Gastroesophageal sphincter (tissue), 3 donors: ENCODE measurements around the gene RNF181.

Experiments used
- POLR2A ChIP-seq, 2 donors: fragments of 450-650 bp; IDR thresholded peaks; one replicate each; pipeline ENCODE4 v1.6.1; 2017; ENCODE audit warnings: antibody characterized with exemption in 2 of 2, mild to moderate bottlenecking in 2 of 2, moderate library complexity in 1 of 2
- TF ChIP-seq, protein P1 (sequence below), 4 experiments: fragments of 200-600 bp in 2 of 4; fragments of 450-650 bp in 2 of 4; sonication (generic) in 1 of 4; IDR thresholded peaks; one replicate each; pipeline ENCODE4 v1.5.1; 2017 to 2019; ENCODE audit warnings: antibody characterized with exemption in 4 of 4, mild to moderate bottlenecking in 2 of 4, moderate library complexity in 2 of 4

GRCh38 chr2:85547089-85547858, 48.3 kb upstream of the RNF181 start:
- TF ChIP-seq, protein P1, sequence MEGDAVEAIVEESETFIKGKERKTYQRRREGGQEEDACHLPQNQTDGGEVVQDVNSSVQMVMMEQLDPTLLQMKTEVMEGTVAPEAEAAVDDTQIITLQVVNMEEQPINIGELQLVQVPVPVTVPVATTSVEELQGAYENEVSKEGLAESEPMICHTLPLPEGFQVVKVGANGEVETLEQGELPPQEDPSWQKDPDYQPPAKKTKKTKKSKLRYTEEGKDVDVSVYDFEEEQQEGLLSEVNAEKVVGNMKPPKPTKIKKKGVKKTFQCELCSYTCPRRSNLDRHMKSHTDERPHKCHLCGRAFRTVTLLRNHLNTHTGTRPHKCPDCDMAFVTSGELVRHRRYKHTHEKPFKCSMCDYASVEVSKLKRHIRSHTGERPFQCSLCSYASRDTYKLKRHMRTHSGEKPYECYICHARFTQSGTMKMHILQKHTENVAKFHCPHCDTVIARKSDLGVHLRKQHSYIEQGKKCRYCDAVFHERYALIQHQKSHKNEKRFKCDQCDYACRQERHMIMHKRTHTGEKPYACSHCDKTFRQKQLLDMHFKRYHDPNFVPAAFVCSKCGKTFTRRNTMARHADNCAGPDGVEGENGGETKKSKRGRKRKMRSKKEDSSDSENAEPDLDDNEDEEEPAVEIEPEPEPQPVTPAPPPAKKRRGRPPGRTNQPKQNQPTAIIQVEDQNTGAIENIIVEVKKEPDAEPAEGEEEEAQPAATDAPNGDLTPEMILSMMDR (IDR thresholded peaks at IDR 0.05): no peak
- no peak for TF ChIP-seq POLR2A (IDR thresholded peaks at IDR 0.05)
